Measurements from ENCODE around the gene PPIL6.

- TF ChIP-seq CTCF (IDR thresholded peaks at IDR 0.05) (no peak), CHD2 (IDR thresholded peaks at IDR 0.05; ENCODE audit: low read length, partially characterized antibody) (no peak), USF2 (IDR thresholded peaks at IDR 0.05; ENCODE audit: borderline replicate concordance, low read depth, low read length) (no peak), TAF1 (IDR thresholded peaks at IDR 0.05; ENCODE audit: borderline replicate concordance, low read depth, low read length) (no peak), EP300 (IDR thresholded peaks at IDR 0.05; ENCODE audit: borderline replicate concordance in 1 of 2, low read depth in 1 of 2, low read length in 1 of 2) (no peak), SMC3 (IDR thresholded peaks at IDR 0.05; ENCODE audit: low read depth, low read length) (no peak), EZH2phosphoT487 (IDR thresholded peaks at IDR 0.05; ENCODE audit: borderline replicate concordance, low read depth) (no peak)
These were observed 97.9 kb downstream of the PPIL6 start for GRCh38 chr6:109342506-109342905.
